Measurements from ENCODE around the gene KRT17. TPM values are rescaled to one million over a fixed set of nuclear protein-coding genes. Genes with fewer than 3 reads are reported as not detected.

Gene KRT17
- polyA plus RNA-seq, 1 donor = 0.71 TPM

DNA sequence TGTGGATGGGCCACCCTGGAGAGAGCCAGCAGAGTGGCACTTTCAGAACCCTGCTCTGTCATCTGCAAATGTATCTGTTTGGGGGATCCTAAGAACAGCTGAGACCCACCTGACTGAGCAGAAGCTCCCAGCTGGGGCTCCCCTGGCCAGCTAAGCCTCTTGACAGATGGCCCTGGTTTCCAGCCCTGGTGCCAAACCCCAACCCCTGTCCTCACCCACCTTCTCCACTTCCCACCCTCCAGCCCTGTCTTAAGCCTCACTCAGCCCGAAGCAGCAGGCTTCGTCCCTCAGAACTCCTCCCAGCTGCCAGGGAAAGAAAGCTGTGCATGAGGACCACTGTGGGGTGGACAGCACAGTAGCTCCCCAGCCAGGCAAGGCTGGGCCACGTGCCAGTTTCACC is 49.0 kb downstream of the KRT17 start:
- DNase-seq (ENCODE audit: low read depth) = no peak

DNA sequence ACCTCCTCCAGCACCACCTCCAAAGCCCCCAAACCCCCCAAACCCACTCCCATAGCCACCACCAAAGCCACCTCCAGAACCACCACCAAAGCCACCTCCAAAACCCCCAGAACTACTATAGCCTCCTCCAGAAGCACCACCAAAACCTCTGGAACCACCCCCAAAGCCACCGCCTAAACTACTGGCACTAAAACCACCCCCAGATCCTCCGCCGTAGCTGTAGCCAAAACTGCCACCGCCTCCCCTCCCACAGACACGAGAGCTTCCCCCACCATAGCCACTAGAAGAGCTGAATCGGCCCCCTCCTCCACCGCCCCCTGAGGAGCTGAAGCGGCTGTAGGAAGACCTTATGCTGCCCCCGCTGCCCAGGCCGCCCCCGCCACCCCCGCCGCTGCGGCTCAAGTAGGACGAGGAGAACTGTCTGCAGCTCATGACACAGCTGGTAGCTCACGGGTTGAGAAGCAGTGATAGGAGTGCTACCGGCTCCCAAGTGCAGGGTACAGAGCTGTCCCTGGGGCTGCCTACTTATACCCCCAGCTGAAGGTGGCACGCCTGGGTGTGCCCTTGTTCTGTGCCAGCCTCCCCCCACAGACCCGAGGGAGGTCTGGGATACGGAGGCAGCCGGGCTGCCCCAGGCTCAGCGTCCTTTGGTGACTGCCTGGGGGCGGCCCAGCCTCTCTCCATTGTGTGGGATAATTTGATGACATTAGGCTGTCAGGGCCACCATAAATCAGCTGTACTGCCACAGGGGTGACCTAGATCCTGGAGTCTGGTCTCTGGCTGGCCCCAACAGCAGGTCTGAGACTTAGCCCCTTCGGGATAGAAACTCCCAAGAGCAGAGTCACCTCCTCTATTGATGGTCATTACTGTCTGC is 52.6 kb downstream of the KRT17 start, which contains the start of gene KRT9:
Gene KRT9 (minus strand): TSS at position 499 of the 874 bp plus-strand sequence. CDS start 67 bp downstream, at position 432.
- DNase-seq (ENCODE audit: low read depth) = no peak

Other genes with a start within 250 kb of the KRT17 start
- gene KRT34, start 242.3 kb downstream of the KRT17 start, polyA plus RNA-seq (ENCODE audit: insufficient read length) = not detected
- gene KRT31, start 227.0 kb downstream of the KRT17 start, polyA plus RNA-seq (ENCODE audit: insufficient read length) = 5.9 TPM
- gene KRT37, start 200.0 kb downstream of the KRT17 start, polyA plus RNA-seq (ENCODE audit: insufficient read length) = not detected
- gene KRT38, start 183.6 kb downstream of the KRT17 start, polyA plus RNA-seq (ENCODE audit: insufficient read length) = not detected
- gene KRT32, start 157.2 kb downstream of the KRT17 start, polyA plus RNA-seq (ENCODE audit: insufficient read length) = not detected
- gene KRT35, start 143.4 kb downstream of the KRT17 start, polyA plus RNA-seq (ENCODE audit: insufficient read length) = not detected
- gene KRT36, start 134.7 kb downstream of the KRT17 start, polyA plus RNA-seq (ENCODE audit: insufficient read length) = not detected
- not detected for gene KRT13, start 119.0 kb downstream of the KRT17 start, polyA plus RNA-seq (ENCODE audit: insufficient read length)
- 0.11 TPM for gene KRT15, start 105.7 kb downstream of the KRT17 start, polyA plus RNA-seq (ENCODE audit: insufficient read length)
- 0.28 TPM for gene KRT19, start 96.3 kb downstream of the KRT17 start, polyA plus RNA-seq (ENCODE audit: insufficient read length)
- not detected for gene KRT9, start 52.5 kb downstream of the KRT17 start, polyA plus RNA-seq (ENCODE audit: insufficient read length)
- not detected for gene KRT14, start 37.7 kb downstream of the KRT17 start, polyA plus RNA-seq (ENCODE audit: insufficient read length)
- gene KRT16, start 11.8 kb downstream of the KRT17 start, polyA plus RNA-seq (ENCODE audit: insufficient read length) = not detected
- gene EIF1, start 64.3 kb upstream of the KRT17 start, polyA plus RNA-seq (ENCODE audit: insufficient read length) = 784 TPM
- gene GAST, start 87.8 kb upstream of the KRT17 start, polyA plus RNA-seq (ENCODE audit: insufficient read length) = not detected
- gene HAP1, start 110.1 kb upstream of the KRT17 start, polyA plus RNA-seq (ENCODE audit: insufficient read length) = 0.04 TPM
- 31.0 TPM for gene JUP, start 162.1 kb upstream of the KRT17 start, polyA plus RNA-seq (ENCODE audit: insufficient read length)
- 39.5 TPM for gene P3H4, start 187.4 kb upstream of the KRT17 start, polyA plus RNA-seq (ENCODE audit: insufficient read length)
- gene FKBP10, start 188.4 kb upstream of the KRT17 start, polyA plus RNA-seq (ENCODE audit: insufficient read length) = 114 TPM
- 34.6 TPM for gene NT5C3B, start 211.7 kb upstream of the KRT17 start, polyA plus RNA-seq (ENCODE audit: insufficient read length)
- gene KLHL10, start 213.2 kb upstream of the KRT17 start, polyA plus RNA-seq (ENCODE audit: insufficient read length) = 0.18 TPM
- 4.9 TPM for gene KLHL11, start 240.8 kb upstream of the KRT17 start, polyA plus RNA-seq (ENCODE audit: insufficient read length)